Breast epithelium (tissue), 4 donors: ENCODE results near the gene PRLR. TPM values are rescaled to one million over a fixed set of nuclear protein-coding genes. Genes with fewer than 3 reads are reported as not detected.

ENCODE experiments used
- DNase-seq, 2 donors: peaks; one replicate each; pipeline ENCODE4 v3.0.0-alpha.2; 2019; ENCODE audit warnings: low spot score in 2 of 2
- H3K27ac ChIP-seq, 2 donors: fragments of 200-600 bp; sonication (generic) in 1 of 2; one replicate each; pipeline ENCODE4 v1.5.1; 2016 to 2019; ENCODE audit warnings: mild to moderate bottlenecking in 1 of 2
- H3K27me3 ChIP-seq, 2 donors: fragments of 200-600 bp; sonication (generic) in 1 of 2; one replicate each; pipeline versions ENCODE4 v1.5.1 to v1.6.0; 2017 to 2019; ENCODE audit warnings: control low read depth in 1 of 2, mild to moderate bottlenecking in 1 of 2
- H3K36me3 ChIP-seq: fragments of 200-600 bp; one replicate; pipeline ENCODE4 v1.5.1; 2019
- H3K4me1 ChIP-seq, 2 donors: fragments of 200-600 bp; sonication (generic); one replicate each; pipeline ENCODE4 v1.5.1; 2016 to 2019; ENCODE audit warnings: control low read depth in 1 of 2
- H3K4me3 ChIP-seq, 3 donors: fragments of 200-600 bp; sonication (generic); 1 replicate in 2 of 3; 2 replicates in 1 of 3; pipeline ENCODE4 v1.5.1; 2016 to 2019; ENCODE audit warnings: mild to moderate bottlenecking in 3 of 3, moderate library complexity in 2 of 3
- H3K9me3 ChIP-seq, 2 donors: fragments of 200-600 bp; sonication (generic) in 1 of 2; one replicate each; pipeline ENCODE4 v1.5.1; 2016 to 2019; ENCODE audit warnings: control low read depth in 1 of 2
- CTCF ChIP-seq, 3 donors: fragments of 450-650 bp; IDR thresholded peaks; one replicate each; pipeline ENCODE4 v1.5.1; 2016 to 2017; ENCODE audit warnings: antibody characterized with exemption in 3 of 3, mild to moderate bottlenecking in 3 of 3, moderate library complexity in 3 of 3
- POLR2A ChIP-seq: fragments of 450-650 bp; IDR thresholded peaks from one replicate; pipeline ENCODE4 v1.6.1; 2016; ENCODE audit warnings: antibody characterized with exemption, mild to moderate bottlenecking, moderate library complexity
- POLR2AphosphoS5 ChIP-seq, 3 donors: sonication (generic); formaldehyde crosslinking; IDR thresholded peaks; one replicate each; pipeline ENCODE4 v1.6.1; 2017; ENCODE audit warnings: antibody characterized with exemption in 3 of 3
- intact Hi-C: fragments of 100-400 bp; cut with DNase I; formaldehyde crosslinking; loops from one replicate; pipeline ENCODE4 v1.15.1; 2023; ENCODE audit warnings: low total_unique reads
- total RNA-seq, 3 donors: library from RNA; depleted of rRNA; stranded (reverse); fragments of >200 nt; gene quantifications; one replicate each; pipeline ENCODE4 v1.1.0, GENCODE V29; 2016

The PRLR gene
- total RNA-seq, 3 donors from 2014 or later = 2.6 to 78.0 (median 28.8) TPM

- Histone ChIP-seq H3K27me3 (no peaks in the 10 kb centered on the region), H3K4me1 (no peaks in the 10 kb centered on the region), H3K27ac (no peak overlapping the region), H3K36me3 (no peaks in the 10 kb centered on the region), H3K4me3 (no peak overlapping the region), H3K9me3 (no peaks in the 10 kb centered on the region)
- intact Hi-C loops = no loop called here
- DNase-seq = no peak
- TF ChIP-seq POLR2AphosphoS5 (IDR thresholded peaks at IDR 0.05) (no peak), POLR2A (no peak), CTCF (IDR thresholded peaks at IDR 0.05) (no peak)
Measured at GRCh38 chr5:35012796-35013195, 217.5 kb downstream of the PRLR start.

- H3K9me3 ChIP-seq = no peaks in the 10 kb centered on the region
- H3K36me3 ChIP-seq = no peaks in the 10 kb centered on the region
- TF ChIP-seq POLR2AphosphoS5 (IDR thresholded peaks at IDR 0.05) (no peak), POLR2A (no peak), CTCF (IDR thresholded peaks at IDR 0.05) (no peak)
- no peak overlapping the region for H3K27ac ChIP-seq
- no peaks in the 10 kb centered on the region for H3K4me1 ChIP-seq
- DNase-seq = no peak
- H3K27me3 ChIP-seq = no peaks in the 10 kb centered on the region
- no peak overlapping the region for H3K4me3 ChIP-seq
- intact Hi-C loops = no loop called here
Measured at GRCh38 chr5:35012365-35012764, 217.9 kb downstream of the PRLR start.

GRCh38 chr5:35010676-35011075, 219.6 kb downstream of the PRLR start:
- no peak for DNase-seq
- TF ChIP-seq POLR2A = no peak
- TF ChIP-seq CTCF (IDR thresholded peaks at IDR 0.05) = no peak
- TF ChIP-seq POLR2AphosphoS5 (IDR thresholded peaks at IDR 0.05) = no peak
- Histone ChIP-seq H3K4me1 (no peaks in the 10 kb centered on the region), H3K27me3 (no peaks in the 10 kb centered on the region), H3K27ac (no peak overlapping the region), H3K4me3 (no peak overlapping the region), H3K36me3 (no peaks in the 10 kb centered on the region), H3K9me3 (no peaks in the 10 kb centered on the region)
- intact Hi-C loops = no loop called here

- no peaks in the 10 kb centered on the region for H3K36me3 ChIP-seq
- H3K4me3 ChIP-seq = no peak overlapping the region
- no peaks in the 10 kb centered on the region for H3K9me3 ChIP-seq
- H3K4me1 ChIP-seq = no peaks in the 10 kb centered on the region
- no peak for DNase-seq
- no peak overlapping the region for H3K27ac ChIP-seq
- intact Hi-C loops = no loop called here
- H3K27me3 ChIP-seq = no peaks in the 10 kb centered on the region
- TF ChIP-seq CTCF (IDR thresholded peaks at IDR 0.05) (no peak), POLR2A (no peak)
Measured at GRCh38 chr5:35009657-35010056, 220.6 kb downstream of the PRLR start.

GRCh38 chr5:35009019-35009418, 221.3 kb downstream of the PRLR start:
- DNase-seq = no peak
- Histone ChIP-seq H3K27ac (no peak overlapping the region), H3K36me3 (no peaks in the 10 kb centered on the region), H3K4me1 (no peaks in the 10 kb centered on the region), H3K4me3 (no peak overlapping the region), H3K27me3 (no peaks in the 10 kb centered on the region), H3K9me3 (no peaks in the 10 kb centered on the region)
- TF ChIP-seq POLR2AphosphoS5 (IDR thresholded peaks at IDR 0.05) (no peak), CTCF (IDR thresholded peaks at IDR 0.05) (no peak), POLR2A (no peak)
- intact Hi-C loops = no loop called here
